Stromal cell of bone marrow (primary cell): Measurements from ENCODE around the gene BORA.
"Not testable (repeated sequence)": the region's sequence is repeated elsewhere in the genome, so short reads cannot be mapped to it uniquely, and the experiment has no call there.

Experiments
- DNase-seq: peaks from one replicate; pipeline ENCODE4 v3.0.0-alpha.2; 2012; ENCODE audit warnings: low read depth

BORA gene

GRCh38 chr13:72727417-72728289 lies at the start of gene BORA, which contains the start of gene MZT1:
TSS of gene BORA (plus strand) at chr13:72727923. CDS start at chr13:72728941, 1,018 bp downstream.
TSS of gene MZT1 (minus strand) at chr13:72727629. CDS start at chr13:72727602, 27 bp downstream.
- peak; percentile 97 for DNase-seq

GRCh38 chr13:72678312-72678711 lies 49.4 kb upstream of the BORA start:
- DNase-seq = no peak

- DNase-seq = no peak
Measured at GRCh38 chr13:72680353-72680752, 47.4 kb upstream of the BORA start.

- no peak for DNase-seq
Measured at GRCh38 chr13:72686766-72687165, 41.0 kb upstream of the BORA start.

- no peak for DNase-seq
Measured at GRCh38 chr13:72689181-72689696, 38.5 kb upstream of the BORA start.

GRCh38 chr13:72692884-72693514 lies 34.7 kb upstream of the BORA start:
- DNase-seq = no peak

- DNase-seq = no peak
Measured at GRCh38 chr13:72693832-72694231, 33.9 kb upstream of the BORA start.

- DNase-seq = no peak
Measured at GRCh38 chr13:72694314-72694713, 33.4 kb upstream of the BORA start.

- DNase-seq = peak; percentile 4
Measured at GRCh38 chr13:72696579-72696978, 31.1 kb upstream of the BORA start.

- peak; percentile 12 for DNase-seq
Measured at GRCh38 chr13:72698164-72698563, 29.6 kb upstream of the BORA start.

- no peak for DNase-seq
Measured at GRCh38 chr13:72700509-72700908, 27.2 kb upstream of the BORA start.

GRCh38 chr13:72716776-72717175 lies 10.9 kb upstream of the BORA start:
- DNase-seq = no peak

GRCh38 chr13:72726185-72726584 lies 1.5 kb upstream of the BORA start:
- DNase-seq = not testable (repeated sequence)

GRCh38 chr13:72726726-72727416 lies 852 bp upstream of the BORA start:
- DNase-seq = no peak

GRCh38 chr13:72728290-72728605 lies 525 bp downstream of the BORA start:
- no peak for DNase-seq

- DNase-seq = no peak
Measured at GRCh38 chr13:72737033-72737432, 9.3 kb downstream of the BORA start.

- DNase-seq = no peak
Measured at GRCh38 chr13:72740015-72740414, 12.3 kb downstream of the BORA start.

GRCh38 chr13:72745260-72745659 lies 17.5 kb downstream of the BORA start:
- DNase-seq = no peak

- DNase-seq = no peak
Measured at GRCh38 chr13:72751220-72751619, 23.5 kb downstream of the BORA start.

- DNase-seq = no peak
Measured at GRCh38 chr13:72754111-72754510, 26.4 kb downstream of the BORA start.

- no peak for DNase-seq
Measured at GRCh38 chr13:72757792-72758535, 30.2 kb downstream of the BORA start.

- no peak for DNase-seq
Measured at GRCh38 chr13:72760189-72760588, 32.5 kb downstream of the BORA start.
